ENCODE measurements around the gene CDYL. TPM values are rescaled to one million over a fixed set of nuclear protein-coding genes. Genes with fewer than 3 reads are reported as not detected.

CDYL gene
- total RNA-seq, 1 experiment from 2014 or later = 41.6 TPM

GRCh38 chr6:4820704-4821276, 44.6 kb downstream of the CDYL start:
- POLR2A ChIA-PET = no interaction called here
- H3K4me1 ChIP-seq = no peaks in the 10 kb centered on the region; the same call in 1 of the 2 replicates
- no TSS peak for BruUV-seq (replicated peaks)
- no peak for TF ChIP-seq CTCF (IDR thresholded peaks at IDR 0.05; ENCODE audit: insufficient read depth in 1 of 2, low read depth in 1 of 2, low read length in 1 of 2, severe bottlenecking in 1 of 2, unreplicated experiment in 1 of 2)
- H3K27me3 ChIP-seq (replicated peaks; ENCODE audit: control insufficient read depth, insufficient read depth, low read length) = no peaks in the 10 kb centered on the region
- H3K4me3 ChIP-seq (ENCODE audit: low read depth, low read length) = no peak overlapping the region
- Mint-ChIP-seq H3K4me3 (ENCODE audit: unreplicated experiment) (no peak overlapping the region), H3K9me3 (ENCODE audit: unreplicated experiment) (peaks cover under 1% of the 10 kb centered on the region), H3K4me1 (ENCODE audit: low read depth, unreplicated experiment) (no peaks in the 10 kb centered on the region), H3K27me3 (ENCODE audit: insufficient read depth, unreplicated experiment) (no peaks in the 10 kb centered on the region), H3K36me3 (ENCODE audit: insufficient read depth, unreplicated experiment) (no peaks in the 10 kb centered on the region), H3K27ac (ENCODE audit: unreplicated experiment) (no peak overlapping the region)
- CTCF ChIA-PET = interaction anchor here (0.7 kb wide), 1 partner anchor 54 kb away, joined by 3 read pairs; no protein-coding TSS in a partner anchor
- intact Hi-C loops (cut with micrococcal nuclease; ENCODE audit: unreplicated experiment) = no loop called here
- H3K9me3 ChIP-seq = no peaks in the 10 kb centered on the region
- DNase-seq = no peak
- H3K36me3 ChIP-seq (ENCODE audit: control insufficient read depth, insufficient read depth, low read length) = no peaks in the 10 kb centered on the region

- TF ChIP-seq CTCF (IDR thresholded peaks at IDR 0.05; ENCODE audit: insufficient read depth in 1 of 2, low read depth in 1 of 2, low read length in 1 of 2, severe bottlenecking in 1 of 2, unreplicated experiment in 1 of 2) = no peak
- H3K27me3 Mint-ChIP-seq (ENCODE audit: insufficient read depth, unreplicated experiment) = no peaks in the 10 kb centered on the region
- H3K27me3 ChIP-seq (replicated peaks; ENCODE audit: control insufficient read depth, insufficient read depth, low read length) = no peaks in the 10 kb centered on the region
- no peak for DNase-seq
- no peaks in the 10 kb centered on the region for H3K36me3 Mint-ChIP-seq (ENCODE audit: insufficient read depth, unreplicated experiment)
- BruUV-seq (replicated peaks) = no TSS peak
- CTCF ChIA-PET = no interaction called here
- intact Hi-C loops (cut with micrococcal nuclease; ENCODE audit: unreplicated experiment) = no loop called here
- POLR2A ChIA-PET = no interaction called here
- no peak overlapping the region for H3K4me3 ChIP-seq (ENCODE audit: low read depth, low read length)
- H3K9me3 Mint-ChIP-seq (ENCODE audit: unreplicated experiment) = peaks cover 18% of the 10 kb centered on the region
- no peak overlapping the region for H3K27ac Mint-ChIP-seq (ENCODE audit: unreplicated experiment)
- no peaks in the 10 kb centered on the region for H3K36me3 ChIP-seq (ENCODE audit: control insufficient read depth, insufficient read depth, low read length)
- H3K4me1 ChIP-seq = no peaks in the 10 kb centered on the region; the same call in 1 of the 2 replicates
- H3K4me1 Mint-ChIP-seq (ENCODE audit: low read depth, unreplicated experiment) = no peaks in the 10 kb centered on the region
- H3K4me3 Mint-ChIP-seq (ENCODE audit: unreplicated experiment) = no peak overlapping the region
- no peaks in the 10 kb centered on the region; the same call in 1 of the 2 replicates for H3K9me3 ChIP-seq
Measured at GRCh38 chr6:4822476-4822875, 46.3 kb downstream of the CDYL start.

- Mint-ChIP-seq H3K4me1 (ENCODE audit: low read depth, unreplicated experiment) (no peaks in the 10 kb centered on the region), H3K27ac (ENCODE audit: unreplicated experiment) (no peak overlapping the region), H3K9me3 (ENCODE audit: unreplicated experiment) (peaks cover 38% of the 10 kb centered on the region), H3K27me3 (ENCODE audit: insufficient read depth, unreplicated experiment) (no peaks in the 10 kb centered on the region), H3K36me3 (ENCODE audit: insufficient read depth, unreplicated experiment) (peaks cover 10% of the 10 kb centered on the region), H3K4me3 (ENCODE audit: unreplicated experiment) (no peak overlapping the region)
- no TSS peak for BruUV-seq (replicated peaks)
- no peaks in the 10 kb centered on the region for H3K36me3 ChIP-seq (ENCODE audit: control insufficient read depth, insufficient read depth, low read length)
- intact Hi-C loops (cut with micrococcal nuclease; ENCODE audit: unreplicated experiment) = no loop called here
- H3K27me3 ChIP-seq (replicated peaks; ENCODE audit: control insufficient read depth, insufficient read depth, low read length) = no peaks in the 10 kb centered on the region
- no peak for DNase-seq
- ChIA-PET POLR2A (no interaction called here), CTCF (no interaction called here)
- H3K9me3 ChIP-seq = peaks cover 15% of the 10 kb centered on the region
- TF ChIP-seq CTCF (IDR thresholded peaks at IDR 0.05; ENCODE audit: insufficient read depth in 1 of 2, low read depth in 1 of 2, low read length in 1 of 2, severe bottlenecking in 1 of 2, unreplicated experiment in 1 of 2) = no peak
- H3K4me3 ChIP-seq (ENCODE audit: low read depth, low read length) = no peak overlapping the region
- no peaks in the 10 kb centered on the region for H3K4me1 ChIP-seq
Measured at GRCh38 chr6:4828187-4828698, 52.0 kb downstream of the CDYL start.
